Measurements from ENCODE around the gene ATP4B. TPM values are rescaled to one million over a fixed set of nuclear protein-coding genes. Genes with fewer than 3 reads are reported as not detected.

The ATP4B gene
- total RNA-seq, 1 experiment from 2014 or later = not detected

- DNase-seq (ENCODE audit: low spot score) = no peak
Observed at GRCh38 chr13:113607889-113608635, 49.9 kb downstream of the ATP4B start.

GRCh38 chr13:113607056-113607888, 50.7 kb downstream of the ATP4B start:
- no peak for DNase-seq (ENCODE audit: low spot score)

GRCh38 chr13:113605866-113606438, 52.0 kb downstream of the ATP4B start:
- DNase-seq (ENCODE audit: low spot score) = no peak

GRCh38 chr13:113605461-113605860, 52.5 kb downstream of the ATP4B start:
- DNase-seq (ENCODE audit: low spot score) = no peak

- DNase-seq (ENCODE audit: low spot score) = no peak
Observed at GRCh38 chr13:113604186-113604585, 53.8 kb downstream of the ATP4B start.

- DNase-seq (ENCODE audit: low spot score) = no peak
Observed at GRCh38 chr13:113603116-113603710, 54.8 kb downstream of the ATP4B start.

GRCh38 chr13:113602291-113602988, 55.6 kb downstream of the ATP4B start:
- no peak for DNase-seq (ENCODE audit: low spot score)

GRCh38 chr13:113601166-113602070, 56.6 kb downstream of the ATP4B start:
- DNase-seq (ENCODE audit: low spot score) = no peak

GRCh38 chr13:113599391-113599790, 58.6 kb downstream of the ATP4B start:
- no peak for DNase-seq (ENCODE audit: low spot score)

Other genes with a start within 250 kb of the ATP4B start
- 0.96 and 2.1 TPM in 2 replicates for gene ADPRHL1, start 204.7 kb downstream of the ATP4B start, total RNA-seq (2014; rRNA removed; shearing (Covaris generic))
- gene DCUN1D2, start 167.5 kb downstream of the ATP4B start, total RNA-seq (2014; rRNA removed; shearing (Covaris generic)) = 14.0 and 18.6 TPM in 2 replicates
- 129 and 162 TPM in 2 replicates for gene TFDP1, start 73.4 kb downstream of the ATP4B start, total RNA-seq (2014; rRNA removed; shearing (Covaris generic))
- gene GRK1, start 9.0 kb upstream of the ATP4B start, total RNA-seq (2014; rRNA removed; shearing (Covaris generic)) = not detected in 2 replicates
- 1.8 and 2.3 TPM in 2 replicates for gene TMEM255B, start 101.0 kb upstream of the ATP4B start, total RNA-seq (2014; rRNA removed; shearing (Covaris generic))
- 30.7 and 55.3 TPM in 2 replicates for gene GAS6, start 205.9 kb upstream of the ATP4B start, total RNA-seq (2014; rRNA removed; shearing (Covaris generic))